Neuronal stem cell (in vitro differentiated cells): ENCODE results near the gene SVIP.

Source experiments
- DNase-seq: peaks from one replicate; pipeline ENCODE4 v3.0.0-alpha.2; 2013; ENCODE audit warnings: low spot score
- H2AFZ ChIP-seq: one replicate; pipeline ENCODE4 v1.6.1; 2013; ENCODE audit warnings: mild to moderate bottlenecking, low read length, inconsistent platforms
- H2AK5ac ChIP-seq: 2 replicates; pipeline ENCODE4 v1.6.1; 2013; ENCODE audit warnings: low read depth, mild to moderate bottlenecking, inconsistent platforms, low read length, moderate library complexity, mixed read lengths
- H2BK120ac ChIP-seq: 2 replicates; pipeline ENCODE4 v1.6.1; 2013; ENCODE audit warnings: low read depth, mild to moderate bottlenecking, inconsistent platforms, low read length, moderate library complexity, mixed read lengths
- H2BK12ac ChIP-seq: one replicate; pipeline ENCODE4 v1.6.1; 2013; ENCODE audit warnings: low read length, inconsistent platforms
- H2BK15ac ChIP-seq: 2 replicates; pipeline ENCODE4 v1.6.1; 2013; ENCODE audit warnings: mild to moderate bottlenecking, low read length, inconsistent platforms, mixed read lengths
- H2BK5ac ChIP-seq: one replicate; pipeline ENCODE4 v1.6.1; 2013; ENCODE audit warnings: inconsistent platforms, mild to moderate bottlenecking, low read length, moderate library complexity
- H3K14ac ChIP-seq: one replicate; pipeline ENCODE4 v1.6.1; 2013; ENCODE audit warnings: low read length, inconsistent platforms
- H3K18ac ChIP-seq: 2 replicates; pipeline ENCODE4 v1.6.1; 2013; ENCODE audit warnings: low read length, inconsistent platforms
- H3K23ac ChIP-seq: 2 replicates; pipeline ENCODE4 v1.6.1; 2013; ENCODE audit warnings: low read depth, mild to moderate bottlenecking, mixed read lengths, low read length, inconsistent platforms; ENCODE audit not compliant: poor library complexity
- H3K27ac ChIP-seq: replicated peaks from 3 replicates; pipeline ENCODE4 v1.5.1; 2013; ENCODE audit warnings: low read length, inconsistent platforms
- H3K27me3 ChIP-seq, 3 experiments: 2 replicates each; pipeline ENCODE4 v1.6.1; 2013; ENCODE audit warnings: low read length in 3 of 3, mild to moderate bottlenecking in 2 of 3, inconsistent platforms in 1 of 3, low read depth in 1 of 3, mixed read lengths in 1 of 3, moderate library complexity in 1 of 3; ENCODE audit not compliant: control insufficient read depth in 3 of 3, insufficient read depth in 3 of 3
- H3K36me3 ChIP-seq, 2 donors: replicated peaks in 1 of 2; 2 replicates each; pipeline ENCODE4 v1.6.1; 2013; ENCODE audit warnings: low read length in 2 of 2; ENCODE audit not compliant: control insufficient read depth in 2 of 2, insufficient read depth in 2 of 2
- H3K4ac ChIP-seq: 2 replicates; pipeline ENCODE4 v1.6.1; 2013; ENCODE audit warnings: inconsistent platforms, mild to moderate bottlenecking, low read length, moderate library complexity
- H3K4me1 ChIP-seq, 2 donors: 1 replicate in 1 of 2; 2 replicates in 1 of 2; pipeline ENCODE4 v1.6.1; 2013; ENCODE audit warnings: low read length in 2 of 2, low read depth in 1 of 2; ENCODE audit not compliant: control insufficient read depth in 2 of 2, insufficient read depth in 1 of 2
- H3K4me2 ChIP-seq: one replicate; pipeline ENCODE4 v1.6.1; 2013; ENCODE audit warnings: mild to moderate bottlenecking, low read length, inconsistent platforms; ENCODE audit not compliant: insufficient read depth, poor library complexity, severe bottlenecking
- H3K4me3 ChIP-seq, 2 donors: 2 replicates each; pipeline ENCODE4 v1.5.1; 2013; ENCODE audit warnings: low read length in 2 of 2, mild to moderate bottlenecking in 2 of 2, inconsistent platforms in 1 of 2, moderate library complexity in 1 of 2
- H3K79me1 ChIP-seq: one replicate; pipeline ENCODE4 v1.6.1; 2013; ENCODE audit warnings: low read depth, mild to moderate bottlenecking, inconsistent platforms, low read length, moderate library complexity
- H3K9ac ChIP-seq: one replicate; pipeline ENCODE4 v1.6.1; 2013; ENCODE audit warnings: mild to moderate bottlenecking, low read depth, low read length, inconsistent platforms; ENCODE audit not compliant: poor library complexity
- H3K9me3 ChIP-seq, 2 donors: replicated peaks in 1 of 2; 2 replicates each; pipeline versions ENCODE3 to v1.6.1; 2013; ENCODE audit warnings: low read length in 2 of 2, mild to moderate bottlenecking in 2 of 2, inconsistent platforms in 1 of 2, low read depth in 1 of 2, mixed read lengths in 1 of 2, moderate library complexity in 1 of 2; ENCODE audit not compliant: control insufficient read depth in 2 of 2, insufficient read depth in 1 of 2
- H4K8ac ChIP-seq: one replicate; pipeline ENCODE4 v1.6.1; 2013; ENCODE audit warnings: low read depth, mild to moderate bottlenecking, inconsistent platforms, low read length, moderate library complexity
- H4K91ac ChIP-seq: one replicate; pipeline ENCODE4 v1.6.1; 2013; ENCODE audit warnings: low read length, low read depth, mild to moderate bottlenecking, inconsistent platforms; ENCODE audit not compliant: poor library complexity
- WGBS, 2 donors: extraction: QIAGEN DNeasy Blood & Tissue Kit; methylation state at CpG; one replicate each; pipeline ENCODE4 v1.1.7; 2013; ENCODE audit warnings: missing lambda C conversion rate in 2 of 2, mixed read lengths in 1 of 2; ENCODE audit not compliant: insufficient read length in 2 of 2, insufficient replicate concordance in 1 of 2; ENCODE audit errors: extremely low coverage in 2 of 2; 5-methylcytosine and 5-hydroxymethylcytosine counted together

Gene SVIP

DNA sequence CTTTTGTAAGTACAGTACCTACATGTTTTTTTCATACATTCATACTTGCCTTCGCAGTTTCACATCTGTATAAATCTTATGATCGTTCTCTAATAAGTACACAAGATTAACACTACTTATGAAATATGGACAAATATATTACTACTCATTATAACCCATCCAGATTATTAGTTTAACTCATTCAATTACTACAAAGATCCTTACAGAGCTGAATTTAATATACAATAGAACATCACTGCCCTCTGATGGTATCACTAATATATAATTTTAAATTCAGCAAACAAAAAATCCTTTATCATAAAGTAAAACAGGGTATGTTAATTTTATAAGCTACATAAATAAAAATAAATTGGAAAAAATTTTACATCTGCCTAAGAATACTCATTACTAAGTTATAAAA, 7.4 kb downstream of the SVIP start:
- no peaks in the 10 kb centered on the region for H3K27me3 ChIP-seq
- no peak overlapping the region for H4K8ac ChIP-seq
- H3K14ac ChIP-seq = no peak overlapping the region
- DNase-seq = no peak
- H3K79me1 ChIP-seq = no peaks in the 10 kb centered on the region
- no peak overlapping the region for H2AK5ac ChIP-seq
- peaks cover 0 to 91% of the 10 kb centered on the region in 2 donors for H3K36me3 ChIP-seq
- H3K18ac ChIP-seq = no peak overlapping the region
- H3K4ac ChIP-seq = no peak overlapping the region
- no peak overlapping the region for H4K91ac ChIP-seq
- H2BK5ac ChIP-seq = no peak overlapping the region
- no peak overlapping the region for H2BK120ac ChIP-seq
- no peak overlapping the region for H3K23ac ChIP-seq
- H3K27ac ChIP-seq = no peak overlapping the region
- peaks cover 0 to 3% of the 10 kb centered on the region in 2 donors for H3K9me3 ChIP-seq
- no peak overlapping the region for H3K4me3 ChIP-seq
- no peak overlapping the region for H2BK15ac ChIP-seq
- no CpG with 5 or more reads among the region's 2 CpGs for WGBS, 2 donors
- H2BK12ac ChIP-seq = no peak overlapping the region
- no peak overlapping the region for H3K9ac ChIP-seq
- H2AFZ ChIP-seq = no peak overlapping the region
- no peak overlapping the region for H3K4me2 ChIP-seq
- H3K4me1 ChIP-seq = no peaks in the 10 kb centered on the region

DNA sequence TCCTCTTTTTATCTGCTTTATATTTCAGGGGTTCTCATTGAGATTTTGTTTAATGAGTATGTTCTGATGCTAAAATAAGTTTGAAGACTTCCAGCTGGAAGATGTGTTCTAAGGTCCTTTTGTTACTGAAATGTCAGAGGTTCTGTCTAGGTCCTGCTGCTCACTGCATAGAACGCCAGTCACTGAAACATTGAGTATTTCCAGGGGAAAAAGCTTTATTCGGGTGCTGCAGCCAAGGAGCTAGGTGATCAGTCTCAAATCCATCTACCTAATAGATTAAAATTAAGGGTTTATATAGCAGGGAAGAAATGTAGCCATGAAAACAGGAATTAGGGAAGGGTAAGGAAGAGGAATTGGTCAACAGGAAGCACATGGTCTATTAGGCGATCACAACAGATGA, 19.7 kb downstream of the SVIP start:
- H2BK12ac ChIP-seq = no peak overlapping the region
- H2BK120ac ChIP-seq = no peak overlapping the region
- H4K8ac ChIP-seq = no peak overlapping the region
- H3K36me3 ChIP-seq = no peaks in the 10 kb centered on the region
- peaks cover 2 to 6% of the 10 kb centered on the region in 2 donors for H3K9me3 ChIP-seq
- H3K18ac ChIP-seq = no peak overlapping the region
- no peak overlapping the region for H2BK5ac ChIP-seq
- H2BK15ac ChIP-seq = no peak overlapping the region
- H3K9ac ChIP-seq = no peak overlapping the region
- no CpG with 5 or more reads among the region's 3 CpGs for WGBS, 2 donors
- H3K79me1 ChIP-seq = no peaks in the 10 kb centered on the region
- no peak for DNase-seq
- no peaks in the 10 kb centered on the region for H3K4me1 ChIP-seq
- no peak overlapping the region for H3K27ac ChIP-seq
- no peak overlapping the region for H3K4ac ChIP-seq
- H3K27me3 ChIP-seq = no peaks in the 10 kb centered on the region
- no peak overlapping the region for H3K23ac ChIP-seq
- H2AK5ac ChIP-seq = no peak overlapping the region
- H4K91ac ChIP-seq = no peak overlapping the region
- no peak overlapping the region for H3K4me3 ChIP-seq
- no peak overlapping the region for H3K14ac ChIP-seq
- H2AFZ ChIP-seq = no peak overlapping the region
- no peak overlapping the region for H3K4me2 ChIP-seq

DNA sequence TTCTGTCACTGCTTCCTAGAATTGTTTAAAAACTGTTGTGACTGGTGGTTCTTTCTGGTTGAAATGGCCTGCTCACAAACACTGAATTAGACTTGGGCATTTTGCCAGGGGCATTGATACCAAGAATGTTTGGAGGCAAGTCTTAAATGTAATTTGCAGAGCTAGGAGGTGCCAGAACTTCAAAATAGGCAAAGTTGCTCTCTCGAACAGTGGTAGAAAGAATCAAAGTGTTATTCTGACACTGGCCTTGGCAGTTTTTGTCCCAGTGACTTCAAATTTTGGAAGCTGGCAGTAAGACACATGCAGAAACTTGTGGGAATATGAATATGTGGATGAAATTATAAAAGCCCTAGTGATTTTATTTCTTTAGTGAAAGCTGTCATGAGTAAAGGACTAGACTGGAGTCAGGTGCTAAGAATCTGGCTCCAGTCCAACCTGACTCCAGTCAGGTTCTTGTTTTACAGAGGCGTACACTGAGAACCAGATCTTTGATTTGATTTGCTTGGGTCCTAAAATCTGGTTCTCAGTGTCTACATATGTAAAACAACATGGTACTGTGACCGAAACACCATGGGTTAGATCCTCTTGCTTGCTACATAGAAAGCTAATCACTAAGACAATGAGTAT, 20.9 kb downstream of the SVIP start:
- no peak overlapping the region for H2BK15ac ChIP-seq
- H3K14ac ChIP-seq = no peak overlapping the region
- no peak overlapping the region for H2BK12ac ChIP-seq
- WGBS, 2 donors = no CpG with 5 or more reads among the region's 3 CpGs
- no peaks in the 10 kb centered on the region for H3K27me3 ChIP-seq
- no peak overlapping the region for H2BK120ac ChIP-seq
- peaks cover 2 to 6% of the 10 kb centered on the region in 2 donors for H3K9me3 ChIP-seq
- no peak overlapping the region for H2AK5ac ChIP-seq
- no peak overlapping the region for H3K27ac ChIP-seq
- H2BK5ac ChIP-seq = no peak overlapping the region
- no peaks in the 10 kb centered on the region for H3K79me1 ChIP-seq
- H4K8ac ChIP-seq = no peak overlapping the region
- no peak overlapping the region for H3K4me3 ChIP-seq
- no peaks in the 10 kb centered on the region for H3K4me1 ChIP-seq
- no peak overlapping the region for H2AFZ ChIP-seq
- H3K23ac ChIP-seq = no peak overlapping the region
- no peaks in the 10 kb centered on the region for H3K36me3 ChIP-seq
- no peak overlapping the region for H3K9ac ChIP-seq
- DNase-seq = no peak
- no peak overlapping the region for H3K4me2 ChIP-seq
- H3K4ac ChIP-seq = no peak overlapping the region
- no peak overlapping the region for H4K91ac ChIP-seq
- H3K18ac ChIP-seq = no peak overlapping the region

DNA sequence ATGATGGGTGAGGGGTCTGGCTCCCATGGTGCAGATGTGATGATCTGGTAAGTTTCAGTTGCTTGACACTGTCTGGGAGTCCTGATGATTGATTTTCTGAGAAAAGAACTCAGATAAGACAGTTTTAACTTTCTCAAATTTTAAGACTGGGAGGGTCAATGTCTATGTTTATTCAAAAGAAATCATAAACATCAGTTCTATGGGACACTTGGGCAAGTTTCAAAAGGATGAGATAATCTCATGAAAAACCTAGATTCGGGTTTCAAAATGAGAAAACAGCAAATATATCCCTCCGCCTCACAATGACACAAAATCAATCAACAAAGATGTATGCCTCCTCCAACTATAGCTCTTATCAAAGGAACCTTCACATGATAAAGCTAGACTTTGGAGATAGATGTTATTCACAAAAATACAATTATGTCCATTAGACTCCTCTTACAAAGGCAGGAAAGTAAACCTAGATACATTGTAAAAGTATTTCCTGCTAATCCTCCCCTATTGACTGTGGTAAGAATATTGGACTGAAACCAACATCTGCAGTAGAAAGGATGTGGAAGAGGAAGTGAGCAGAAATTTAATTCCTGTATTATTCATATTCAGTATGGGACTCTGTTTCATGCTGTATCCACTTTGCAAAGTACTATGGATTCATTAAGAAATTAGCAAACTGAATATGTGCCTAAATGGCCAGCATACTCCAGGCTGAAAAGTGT, 21.6 kb downstream of the SVIP start:
- Histone ChIP-seq H4K91ac (no peak overlapping the region), H2AFZ (no peak overlapping the region), H2BK15ac (no peak overlapping the region), H3K36me3 (no peaks in the 10 kb centered on the region), H3K4me2 (no peak overlapping the region), H2BK5ac (no peak overlapping the region), H3K14ac (no peak overlapping the region), H2BK120ac (no peak overlapping the region), H3K4me3 (no peak overlapping the region), H2BK12ac (no peak overlapping the region), H3K9ac (no peak overlapping the region), H4K8ac (no peak overlapping the region), H3K27ac (no peak overlapping the region), H3K18ac (no peak overlapping the region), H3K27me3 (no peaks in the 10 kb centered on the region), H3K23ac (no peak overlapping the region), H3K4me1 (no peaks in the 10 kb centered on the region), H3K4ac (no peak overlapping the region), H2AK5ac (no peak overlapping the region), H3K79me1 (no peaks in the 10 kb centered on the region), H3K9me3 (peaks cover 2 to 6% of the 10 kb centered on the region in 2 donors)
- DNase-seq = no peak
- no CpG with 5 or more reads among the region's 2 CpGs for WGBS, 2 donors
